ENCODE results near the gene LRIT2. TPM values are rescaled to one million over a fixed set of nuclear protein-coding genes. Genes with fewer than 3 reads are reported as not detected.
"Not testable (repeated sequence)": the region's sequence is repeated elsewhere in the genome, so short reads cannot be mapped to it uniquely, and the experiment has no call there.

The LRIT2 gene
- total RNA-seq, 1 donor from 2014 or later: not detected

DNA sequence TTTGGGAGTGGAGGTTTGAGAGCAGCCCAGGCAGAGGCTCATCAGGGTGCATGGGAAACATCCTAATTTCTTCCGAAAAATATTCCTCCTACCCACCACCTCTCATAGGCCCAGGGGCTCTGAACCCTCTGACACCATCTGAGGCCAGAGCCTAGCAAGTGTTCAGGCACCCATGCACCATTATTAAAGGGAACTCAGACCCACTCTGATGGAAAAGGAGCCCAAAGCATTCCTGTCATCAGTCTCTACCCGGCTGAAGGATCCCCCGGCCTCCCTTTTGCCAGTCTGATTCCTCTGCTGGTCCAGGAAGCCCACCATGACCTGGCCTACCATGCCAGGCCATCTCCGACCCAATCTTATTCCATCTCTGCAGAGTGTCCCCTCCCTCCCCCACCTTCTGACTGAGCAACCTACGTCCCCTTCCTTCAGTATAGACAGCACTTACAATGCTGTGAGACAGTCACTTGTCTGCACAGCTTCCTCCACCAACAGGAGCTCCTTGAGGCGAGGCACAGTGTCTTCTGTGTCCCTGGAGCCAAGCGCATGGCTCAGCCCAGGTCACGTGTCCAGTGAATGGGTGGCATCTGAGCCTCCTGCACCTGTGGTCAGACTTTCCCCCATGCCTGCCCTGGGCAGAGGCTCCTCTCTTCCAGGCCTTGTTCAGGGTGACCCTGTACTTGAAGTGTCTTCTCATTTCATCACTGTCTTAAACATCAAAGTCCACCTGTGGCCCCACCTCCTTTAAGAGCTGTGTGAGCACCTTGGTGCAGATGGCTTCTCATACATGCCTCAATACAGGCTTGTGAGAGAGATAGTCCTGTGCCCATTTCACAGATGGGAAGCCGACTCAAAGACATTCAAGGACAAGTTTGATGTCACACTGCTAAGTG lies 52.6 kb downstream of the LRIT2 start:
- Mint-ChIP-seq H3K4me3 (no peak overlapping the region), H3K4me1 (peaks cover 6% of the 10 kb centered on the region), H3K9me3 (no peaks in the 10 kb centered on the region), H3K36me3 (no peaks in the 10 kb centered on the region), H3K27ac (peak overlapping the region; percentile 72), H3K27me3 (ENCODE audit: insufficient read depth, low read depth) (peaks cover 2% of the 10 kb centered on the region)
- no peaks in the 10 kb centered on the region for H3K27me3 ChIP-seq
- DNase-seq (ENCODE audit: low spot score): no peak
- TF ChIP-seq, protein P1, sequence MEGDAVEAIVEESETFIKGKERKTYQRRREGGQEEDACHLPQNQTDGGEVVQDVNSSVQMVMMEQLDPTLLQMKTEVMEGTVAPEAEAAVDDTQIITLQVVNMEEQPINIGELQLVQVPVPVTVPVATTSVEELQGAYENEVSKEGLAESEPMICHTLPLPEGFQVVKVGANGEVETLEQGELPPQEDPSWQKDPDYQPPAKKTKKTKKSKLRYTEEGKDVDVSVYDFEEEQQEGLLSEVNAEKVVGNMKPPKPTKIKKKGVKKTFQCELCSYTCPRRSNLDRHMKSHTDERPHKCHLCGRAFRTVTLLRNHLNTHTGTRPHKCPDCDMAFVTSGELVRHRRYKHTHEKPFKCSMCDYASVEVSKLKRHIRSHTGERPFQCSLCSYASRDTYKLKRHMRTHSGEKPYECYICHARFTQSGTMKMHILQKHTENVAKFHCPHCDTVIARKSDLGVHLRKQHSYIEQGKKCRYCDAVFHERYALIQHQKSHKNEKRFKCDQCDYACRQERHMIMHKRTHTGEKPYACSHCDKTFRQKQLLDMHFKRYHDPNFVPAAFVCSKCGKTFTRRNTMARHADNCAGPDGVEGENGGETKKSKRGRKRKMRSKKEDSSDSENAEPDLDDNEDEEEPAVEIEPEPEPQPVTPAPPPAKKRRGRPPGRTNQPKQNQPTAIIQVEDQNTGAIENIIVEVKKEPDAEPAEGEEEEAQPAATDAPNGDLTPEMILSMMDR (IDR thresholded peaks at IDR 0.05): no peak
- no peak for TF ChIP-seq EZH2 (IDR thresholded peaks at IDR 0.05)
- no peak for TF ChIP-seq EZH2phosphoT487 (IDR thresholded peaks at IDR 0.05)
- no peak overlapping the region for H2AFZ ChIP-seq (replicated peaks)
- no peak overlapping the region for H3K27ac ChIP-seq
- no peaks in the 10 kb centered on the region for H3K9me3 ChIP-seq (ENCODE audit: low read depth)
- H3K4me3 ChIP-seq: no peak overlapping the region
- H3K36me3 ChIP-seq: no peaks in the 10 kb centered on the region
- no peaks in the 10 kb centered on the region for H3F3A ChIP-seq (ENCODE audit: low read depth)
- H3K9ac ChIP-seq: no peak overlapping the region
- H3K4me1 ChIP-seq: no peaks in the 10 kb centered on the region
- H4K20me1 ChIP-seq (ENCODE audit: low read depth): no peaks in the 10 kb centered on the region
- no peaks in the 10 kb centered on the region for H3K79me2 ChIP-seq (ENCODE audit: low read depth)
- no peak overlapping the region for H3K4me2 ChIP-seq

DNA sequence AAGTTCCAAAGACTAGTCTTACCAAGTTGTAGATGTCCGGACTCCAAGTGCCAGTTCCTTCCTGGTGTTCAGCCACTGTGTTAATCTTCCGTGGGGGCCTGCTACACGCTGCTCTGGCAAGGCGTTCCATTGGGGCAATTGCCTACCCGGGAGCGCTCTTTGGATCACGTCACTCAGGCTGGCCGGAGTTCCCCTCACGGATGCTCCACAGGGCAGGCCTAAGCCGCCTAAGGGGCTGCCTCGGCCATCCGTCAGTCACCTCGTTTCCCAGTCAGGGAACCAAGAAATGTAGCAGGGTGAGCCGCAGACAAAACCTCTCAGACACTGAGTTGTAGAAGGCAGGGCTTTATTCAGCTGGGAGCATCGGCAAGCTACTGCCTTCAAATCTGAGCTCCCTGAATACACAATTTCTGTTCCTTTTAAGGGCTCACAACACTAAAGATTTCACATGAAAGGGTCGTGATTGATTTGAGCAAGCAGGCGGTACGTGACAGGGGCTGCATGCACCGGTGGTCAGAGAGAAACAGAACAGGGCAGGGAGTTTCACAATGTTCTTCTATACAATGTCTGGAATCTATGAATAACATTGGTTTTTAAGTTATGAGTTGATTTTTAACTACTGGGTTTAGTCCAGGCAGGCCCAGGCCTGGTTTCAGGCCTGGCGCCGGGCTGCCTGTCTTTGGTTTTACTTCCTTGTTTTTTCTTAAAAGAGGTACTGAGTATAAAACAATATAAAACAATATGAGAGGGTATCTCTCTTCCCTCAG lies 53.5 kb downstream of the LRIT2 start:
- H3K4me3 ChIP-seq; H3K27me3 ChIP-seq; DNase-seq (ENCODE audit: low spot score); H3K27me3 Mint-ChIP-seq (ENCODE audit: insufficient read depth, low read depth); H4K20me1 ChIP-seq (ENCODE audit: low read depth); H3K9ac ChIP-seq; H3K27ac ChIP-seq; H3K36me3 ChIP-seq; H3F3A ChIP-seq (ENCODE audit: low read depth); H3K36me3 Mint-ChIP-seq; H3K9me3 ChIP-seq (ENCODE audit: low read depth); H3K4me2 ChIP-seq; H3K79me2 ChIP-seq (ENCODE audit: low read depth); H3K4me1 Mint-ChIP-seq; H3K4me1 ChIP-seq; H3K9me3 Mint-ChIP-seq: not testable (repeated sequence)
- Mint-ChIP-seq H3K27ac (peak overlapping the region; percentile 72), H3K4me3 (peak overlapping the region; percentile 24)
- peak overlapping the region; percentile 26 for H2AFZ ChIP-seq (replicated peaks)

DNA sequence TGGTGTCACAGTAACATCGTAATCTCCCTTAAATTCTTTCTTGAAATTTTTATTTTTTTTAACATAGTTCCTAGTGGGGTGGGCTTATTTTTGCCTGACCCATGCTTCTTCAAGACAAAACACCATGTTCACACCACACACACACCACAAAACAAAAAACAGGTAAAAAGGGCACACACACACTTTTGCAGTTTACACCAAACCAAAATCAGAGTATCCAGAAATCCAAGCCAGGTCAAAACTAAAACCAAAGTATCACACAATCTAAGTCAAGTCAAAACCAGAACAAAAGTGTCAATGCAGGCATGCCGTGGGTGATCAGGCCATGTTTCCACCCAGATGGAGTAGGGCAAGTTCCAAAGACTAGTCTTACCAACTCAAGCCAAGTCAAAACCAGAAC lies 54.1 kb downstream of the LRIT2 start:
- H3K9ac ChIP-seq; H3K4me1 Mint-ChIP-seq; H3K36me3 ChIP-seq; H3K9me3 Mint-ChIP-seq; H3K27ac ChIP-seq; H3K4me3 ChIP-seq; H3K9me3 ChIP-seq (ENCODE audit: low read depth); H3F3A ChIP-seq (ENCODE audit: low read depth); DNase-seq (ENCODE audit: low spot score); H3K27me3 Mint-ChIP-seq (ENCODE audit: insufficient read depth, low read depth); H3K27me3 ChIP-seq; H3K4me3 Mint-ChIP-seq; H2AFZ ChIP-seq (replicated peaks); H3K4me2 ChIP-seq; H4K20me1 ChIP-seq (ENCODE audit: low read depth); H3K36me3 Mint-ChIP-seq; H3K79me2 ChIP-seq (ENCODE audit: low read depth); H3K4me1 ChIP-seq: not testable (repeated sequence)
- H3K27ac Mint-ChIP-seq: peak overlapping the region; percentile 48

Other genes starting within 250 kb of the LRIT2 start
- 127 and 181 TPM in 2 replicates for gene GHITM, start 86.0 kb downstream of the LRIT2 start, total RNA-seq (ENCODE audit: low replicate concordance)
- gene GPR15LG, start 51.7 kb downstream of the LRIT2 start, total RNA-seq (ENCODE audit: low replicate concordance): not detected in 2 replicates
- gene CDHR1, start 31.0 kb downstream of the LRIT2 start, total RNA-seq (ENCODE audit: low replicate concordance): 1.4 and 2.7 TPM in 2 replicates
- not detected in 2 replicates for gene LRIT1, start 16.0 kb upstream of the LRIT2 start, total RNA-seq (ENCODE audit: low replicate concordance)
- gene RGR, start 19.5 kb upstream of the LRIT2 start, total RNA-seq (ENCODE audit: low replicate concordance): 0.71 and 1.9 TPM in 2 replicates
- 24.0 and 39.3 TPM in 2 replicates for gene CCSER2, start 103.0 kb upstream of the LRIT2 start, total RNA-seq (ENCODE audit: low replicate concordance)

All from neural progenitor cell (in vitro differentiated cells).